Frontal cortex (tissue), 4 donors: Measurements from ENCODE around the gene ADAMTS6. TPM values are rescaled to one million over a fixed set of nuclear protein-coding genes. Genes with fewer than 3 reads are reported as not detected.

Source experiments
- DNase-seq, 2 donors: peaks; one replicate each; pipeline ENCODE4 v3.0.0; 2012; ENCODE audit warnings: low spot score in 2 of 2
- FAIRE-seq: peaks from 2 replicates; lab custom pipeline; 2012; peaks lifted over from hg19 to GRCh38; lab: Jason Lieb, UNC
- total RNA-seq: library from RNA; depleted of rRNA; stranded (reverse); fragments of >200 nt; gene quantifications from one replicate; pipeline ENCODE4 v1.2.3, GENCODE V29; 2014
- donor health status: control.
- donor health status: control.
- donor health status: control.

The ADAMTS6 gene
- total RNA-seq, 1 donor from 2014 or later = 15.5 TPM

- no peak for DNase-seq
Measured at GRCh38 chr5:65307088-65307487, 174.6 kb downstream of the ADAMTS6 start.

DNA sequence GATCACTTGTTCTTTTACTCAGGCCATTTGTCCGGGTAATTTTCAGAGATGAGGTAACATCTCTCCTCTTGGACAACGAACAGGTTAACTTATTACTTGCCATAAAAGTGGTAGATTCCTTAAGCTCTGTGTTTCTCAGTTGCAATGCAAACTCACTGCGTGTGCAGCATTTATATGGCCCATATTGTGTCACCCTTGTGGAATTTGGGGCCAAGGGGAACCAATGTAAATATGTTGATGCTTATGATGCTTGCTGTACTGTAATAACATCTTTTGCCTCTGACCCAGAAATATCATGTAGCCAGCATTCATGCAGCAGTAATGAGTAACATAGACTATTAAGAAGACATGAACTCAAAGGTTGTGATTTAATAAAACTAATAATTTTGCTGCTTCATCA, 175.8 kb downstream of the ADAMTS6 start:
- FAIRE-seq = no peak
- no peak for DNase-seq

More at GRCh38 chr5:65307088-65307487, 174.6 kb downstream of the ADAMTS6 start:
- FAIRE-seq = no peak

GRCh38 chr5:65299861-65300260, 181.9 kb downstream of the ADAMTS6 start:
- FAIRE-seq = no peak

GRCh38 chr5:65296067-65296466, 185.7 kb downstream of the ADAMTS6 start:
- no peak for FAIRE-seq
- DNase-seq = no peak

More at GRCh38 chr5:65299861-65300260, 181.9 kb downstream of the ADAMTS6 start:
- no peak for DNase-seq

- FAIRE-seq (no peak), DNase-seq (no peak)
Measured at GRCh38 chr5:65292196-65292595, 189.5 kb downstream of the ADAMTS6 start.

DNA sequence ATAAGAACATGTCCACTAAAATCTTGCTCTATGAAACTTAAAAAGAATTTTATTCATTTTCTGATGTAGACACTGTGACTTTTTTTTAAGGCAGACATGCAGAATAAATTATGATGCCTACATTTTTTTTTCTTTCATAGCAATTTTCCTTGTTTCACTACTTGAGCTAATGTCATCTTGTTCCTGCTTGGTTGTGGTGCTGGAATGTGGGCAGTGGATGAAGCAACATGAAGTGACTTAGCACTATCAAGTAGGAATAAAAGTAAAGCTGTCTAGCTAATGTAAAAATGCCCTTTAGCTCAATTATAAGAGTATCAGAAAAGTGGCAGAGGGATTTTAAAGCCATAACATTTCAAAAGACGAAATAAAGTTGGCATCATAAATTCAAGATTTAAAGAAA, 191.0 kb downstream of the ADAMTS6 start:
- DNase-seq (no peak), FAIRE-seq (no peak)

DNA sequence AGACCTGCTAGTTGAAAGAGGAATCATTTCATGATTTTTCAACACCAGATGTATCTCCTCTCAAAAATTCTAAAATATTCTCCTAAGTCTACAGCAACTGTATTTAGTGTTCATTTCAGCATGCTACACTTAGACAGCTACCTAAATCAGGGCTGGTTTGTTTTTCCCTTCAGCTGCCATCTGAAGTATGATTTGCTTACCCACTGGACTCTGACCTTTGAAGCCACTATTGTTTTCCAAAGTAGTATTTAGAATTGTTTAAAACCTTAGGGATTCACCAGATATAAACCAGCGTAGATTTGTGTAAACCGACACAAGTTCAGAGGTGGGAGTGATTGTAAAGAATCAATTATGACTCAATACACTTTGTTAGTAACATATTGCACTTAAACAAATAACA, 193.1 kb downstream of the ADAMTS6 start:
- FAIRE-seq = no peak
- DNase-seq = no peak

- FAIRE-seq (no peak), DNase-seq (no peak)
Measured at GRCh38 chr5:65279603-65280002, 202.1 kb downstream of the ADAMTS6 start.

DNA sequence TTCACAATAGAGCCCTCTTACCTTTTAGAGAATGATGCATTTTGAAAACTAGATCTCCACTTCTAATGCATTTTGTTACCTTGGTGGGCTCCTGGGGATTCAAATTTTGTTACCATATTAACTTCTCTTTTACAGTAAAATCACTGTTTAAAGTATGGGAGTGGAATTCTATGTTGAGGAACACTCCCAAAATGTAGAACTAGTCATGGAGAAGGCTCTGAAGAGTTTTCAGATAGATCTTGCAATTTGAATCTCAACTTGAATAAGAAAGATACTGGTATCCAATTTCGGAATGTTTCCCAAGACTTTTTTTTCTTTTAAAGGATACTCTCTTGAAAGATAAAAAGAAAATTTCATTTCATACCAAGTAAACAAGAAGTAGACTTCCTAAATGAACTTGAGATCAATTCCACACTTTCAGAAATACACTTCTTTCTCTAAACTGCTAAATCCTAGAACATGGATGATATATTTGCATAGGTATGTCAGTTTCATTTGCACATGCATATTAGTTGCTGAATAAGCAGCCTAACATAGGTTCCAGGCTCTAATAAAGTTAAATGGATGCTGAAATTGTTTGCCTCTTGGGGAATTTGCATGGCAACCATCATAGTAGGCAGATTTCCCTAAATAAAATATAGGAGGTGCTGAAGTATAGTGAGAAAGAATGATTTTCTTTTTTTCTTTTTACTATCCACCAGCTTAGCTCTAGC, 205.4 kb downstream of the ADAMTS6 start:
- DNase-seq (no peak), FAIRE-seq (no peak)

DNA sequence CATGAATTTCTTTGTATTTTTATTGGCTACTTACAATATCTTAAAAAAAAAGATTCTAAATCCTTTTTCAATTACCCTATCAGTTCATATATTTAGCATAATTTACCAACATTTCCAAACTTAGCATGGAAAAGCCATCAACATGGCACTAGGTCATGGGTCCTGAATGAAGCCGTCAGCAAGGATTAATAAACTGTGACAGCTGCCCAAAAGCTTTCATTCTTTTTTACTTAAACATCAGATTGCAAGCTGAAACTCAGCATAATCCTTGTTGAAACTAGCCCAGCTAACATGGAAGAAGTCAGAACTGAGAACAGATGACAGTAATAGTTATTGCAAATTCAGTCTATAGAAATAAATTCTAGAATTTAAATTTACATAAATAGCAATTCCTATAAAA, 209.8 kb downstream of the ADAMTS6 start:
- no peak for FAIRE-seq

GRCh38 chr5:65268525-65268924, 213.2 kb downstream of the ADAMTS6 start:
- no peak for FAIRE-seq
- no peak for DNase-seq

More for the DNA sequence above, 209.8 kb downstream of the ADAMTS6 start:
- DNase-seq = no peak

DNA sequence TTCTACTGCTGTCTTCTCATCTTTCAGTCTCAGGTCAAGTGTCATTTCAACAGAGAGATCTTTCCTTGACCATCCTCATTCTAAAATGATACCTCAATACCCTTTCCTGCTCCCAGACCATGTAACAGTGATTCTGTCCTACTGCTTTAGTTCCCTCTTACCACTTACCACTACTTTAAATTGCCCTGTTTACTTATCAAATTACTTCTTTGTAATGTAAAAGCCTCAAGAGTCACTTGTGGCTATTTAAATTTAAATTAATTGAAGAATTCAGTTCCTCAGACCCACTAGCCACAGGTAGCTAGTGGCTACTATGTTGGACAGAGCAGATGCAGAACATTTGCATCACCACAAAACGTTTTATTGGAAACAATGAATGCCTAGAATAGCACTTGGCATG, 217.3 kb downstream of the ADAMTS6 start:
- DNase-seq (no peak), FAIRE-seq (no peak)

GRCh38 chr5:65263321-65263720, 218.4 kb downstream of the ADAMTS6 start:
- DNase-seq = no peak
- no peak for FAIRE-seq

DNA sequence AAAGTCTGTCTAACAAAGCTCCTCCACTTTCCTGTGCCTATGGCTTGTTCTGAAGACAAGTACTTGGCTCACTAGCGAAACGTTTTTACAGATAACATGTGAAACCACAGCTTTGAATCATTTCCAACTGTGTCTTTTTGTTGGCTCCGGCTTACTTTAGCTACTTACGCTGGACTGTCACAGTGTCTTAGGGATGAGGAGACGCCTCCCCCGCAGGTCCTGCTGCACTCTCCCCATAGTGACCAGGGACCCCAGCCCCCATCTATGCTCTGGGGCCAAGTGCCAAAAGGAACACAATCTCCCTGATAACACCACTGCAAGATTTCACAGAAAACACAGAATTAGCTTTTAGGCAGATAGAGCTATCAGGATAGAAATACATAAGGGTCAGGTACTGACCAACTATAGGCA, 219.1 kb downstream of the ADAMTS6 start:
- FAIRE-seq (no peak), DNase-seq (no peak)

GRCh38 chr5:65262096-65262495, 219.6 kb downstream of the ADAMTS6 start:
- no peak for FAIRE-seq
- DNase-seq = no peak

GRCh38 chr5:65261499-65261898, 220.2 kb downstream of the ADAMTS6 start:
- DNase-seq (no peak), FAIRE-seq (no peak)

GRCh38 chr5:65255294-65255693, 226.4 kb downstream of the ADAMTS6 start:
- DNase-seq = no peak
- FAIRE-seq = no peak

DNA sequence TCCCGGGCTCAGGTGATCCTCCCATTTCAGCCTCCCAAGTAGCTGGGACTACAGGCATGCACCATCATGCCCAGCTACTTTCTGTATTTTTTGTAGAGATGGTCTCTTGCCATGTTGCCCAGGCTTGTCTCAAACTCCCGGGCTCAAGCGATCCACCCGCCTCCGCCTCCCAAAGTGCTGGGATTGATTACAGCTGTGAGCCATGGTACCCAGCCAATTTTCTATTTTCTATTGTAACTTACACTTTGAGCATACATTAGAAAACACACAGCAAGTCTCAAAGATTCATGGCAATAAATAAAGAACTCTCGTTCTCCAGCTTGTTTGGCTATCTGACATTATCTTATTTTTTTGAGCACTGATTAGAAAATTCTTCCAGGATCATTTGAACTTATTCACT, 228.7 kb downstream of the ADAMTS6 start:
- FAIRE-seq (no peak), DNase-seq (no peak)

- DNase-seq (no peak), FAIRE-seq (no peak)
Measured at GRCh38 chr5:65248896-65249295, 232.8 kb downstream of the ADAMTS6 start.

DNA sequence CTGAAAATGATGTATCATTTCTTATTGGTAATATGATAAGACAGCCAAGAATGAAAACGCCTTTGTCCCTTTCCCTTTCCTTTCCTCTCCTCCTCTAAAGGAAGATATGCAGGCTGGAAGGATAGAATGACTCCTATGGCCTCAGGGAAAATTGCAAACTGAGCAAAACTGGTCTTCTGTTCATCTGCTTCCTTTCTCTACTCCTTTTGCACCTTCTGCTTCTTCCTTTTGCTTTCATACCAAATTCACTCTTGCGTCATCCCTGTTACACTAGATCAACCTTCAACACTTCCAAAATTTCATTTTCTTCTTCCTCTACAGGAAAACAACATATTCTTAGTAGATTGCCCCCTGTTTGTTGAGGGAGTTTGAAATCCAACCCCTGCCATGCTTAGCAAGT, 234.1 kb downstream of the ADAMTS6 start:
- FAIRE-seq (no peak), DNase-seq (no peak)

GRCh38 chr5:65246741-65247140, 235.0 kb downstream of the ADAMTS6 start:
- DNase-seq = no peak
- no peak for FAIRE-seq

DNA sequence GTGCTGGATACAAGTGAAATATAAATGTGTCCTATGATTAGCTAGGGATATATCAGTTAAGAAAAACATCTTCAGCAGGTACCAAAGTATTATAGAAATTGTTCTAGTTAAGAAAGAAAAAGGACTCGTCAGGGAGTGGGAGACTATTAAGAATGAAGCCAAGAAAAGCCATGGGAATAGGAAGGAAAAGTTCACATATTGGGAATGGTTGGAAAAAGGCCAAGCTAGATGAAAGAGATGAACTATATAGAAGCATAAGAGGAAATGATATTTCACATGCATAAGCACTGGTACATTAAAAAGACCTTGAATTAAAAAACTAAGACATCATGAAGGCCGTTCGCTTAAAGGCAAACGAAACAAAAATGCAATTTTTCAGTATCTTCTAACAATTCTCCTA, 237.7 kb downstream of the ADAMTS6 start:
- FAIRE-seq = no peak
- no peak for DNase-seq
